Lower leg skin (tissue), 4 donors: ENCODE data around the gene DOCK3. TPM values are rescaled to one million over a fixed set of nuclear protein-coding genes. Genes with fewer than 3 reads are reported as not detected.
"Not testable (repeated sequence)": the region's sequence is repeated elsewhere in the genome, so short reads cannot be mapped to it uniquely, and the experiment has no call there.

Experiments
- DNase-seq, 2 donors: peaks; one replicate each; pipeline ENCODE4 v3.0.0-alpha.2; 2019; ENCODE audit warnings: low spot score in 2 of 2
- H3K4me3 ChIP-seq: fragments of 200-600 bp; sonication (generic); 2 replicates; pipeline ENCODE4 v1.5.1; 2017; ENCODE audit warnings: mild to moderate bottlenecking, low read depth; ENCODE audit not compliant: poor library complexity, severe bottlenecking
- POLR2A ChIP-seq, 2 donors: fragments of 450-650 bp; IDR thresholded peaks; one replicate each; pipeline ENCODE4 v1.6.1; 2016 to 2017; ENCODE audit warnings: antibody characterized with exemption in 2 of 2, mild to moderate bottlenecking in 1 of 2, moderate library complexity in 1 of 2
- WGBS, 2 donors: methylation state at CpG; one replicate each; pipeline ENCODE4 v1.1.5; 2018; 5-methylcytosine and 5-hydroxymethylcytosine counted together
- intact Hi-C: fragments of 100-400 bp; cut with DNase I; formaldehyde crosslinking; loops from one replicate; pipeline ENCODE4 v1.15.0; 2023; ENCODE audit warnings: low total_unique reads
- total RNA-seq, 4 donors: library from RNA; depleted of rRNA; stranded (reverse); fragments of >200 nt; gene quantifications; one replicate each; pipeline ENCODE4 v1.1.0, GENCODE V29; 2016
- TF ChIP-seq, protein P1 (sequence below), 3 donors: fragments of 450-650 bp; IDR thresholded peaks; one replicate each; pipeline ENCODE4 v1.5.1; 2016; ENCODE audit warnings: antibody characterized with exemption in 3 of 3, mild to moderate bottlenecking in 3 of 3, moderate library complexity in 2 of 3

DOCK3 gene
- total RNA-seq, 4 donors from 2014 or later = 2.0 to 4.5 (median 3.0) TPM

DNA sequence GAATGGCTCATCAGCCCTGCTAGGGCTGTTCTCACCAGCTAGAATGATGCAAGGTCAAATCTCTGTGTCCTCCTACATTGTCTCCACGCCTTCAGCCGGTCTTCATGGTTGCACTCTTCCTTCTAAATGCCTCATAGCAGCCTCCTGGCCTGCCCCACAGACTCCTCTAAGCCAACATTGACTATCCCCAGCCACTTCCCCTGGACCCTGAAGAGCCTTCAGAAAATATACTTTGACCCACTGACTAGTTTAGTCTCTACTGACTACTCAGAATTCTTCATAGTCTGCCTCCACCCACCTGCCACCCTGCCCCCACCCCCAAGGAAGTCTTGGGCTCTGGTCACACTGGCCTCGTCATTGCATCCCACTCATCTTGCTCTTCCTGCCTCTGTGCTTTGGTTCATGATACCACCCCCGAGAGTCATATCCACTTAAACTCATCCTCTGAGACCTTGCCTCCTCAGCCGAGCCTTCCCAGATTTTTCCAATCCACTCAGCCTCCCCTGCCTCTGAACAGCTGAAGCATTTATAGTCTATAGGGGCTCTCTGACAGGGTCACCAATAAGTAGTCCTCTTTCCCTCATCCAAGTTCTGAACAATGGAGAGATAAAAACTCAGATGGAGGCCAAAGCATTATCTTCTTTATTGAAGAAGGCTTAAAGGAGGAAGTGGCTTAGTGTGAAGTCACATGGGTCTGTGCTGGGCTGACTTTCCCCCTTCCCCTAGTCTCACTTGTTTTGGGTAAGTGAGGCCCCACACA is 9.5 kb upstream of the DOCK3 start:
- no peak overlapping the region for H3K4me3 ChIP-seq
- intact Hi-C loops = no loop called here
- WGBS, 2 donors = 79 to 89% methylated on average over 5 of the region's 5 CpGs
- peak in 1 of 2 donors; percentile 23 for DNase-seq
- TF ChIP-seq, protein P1, sequence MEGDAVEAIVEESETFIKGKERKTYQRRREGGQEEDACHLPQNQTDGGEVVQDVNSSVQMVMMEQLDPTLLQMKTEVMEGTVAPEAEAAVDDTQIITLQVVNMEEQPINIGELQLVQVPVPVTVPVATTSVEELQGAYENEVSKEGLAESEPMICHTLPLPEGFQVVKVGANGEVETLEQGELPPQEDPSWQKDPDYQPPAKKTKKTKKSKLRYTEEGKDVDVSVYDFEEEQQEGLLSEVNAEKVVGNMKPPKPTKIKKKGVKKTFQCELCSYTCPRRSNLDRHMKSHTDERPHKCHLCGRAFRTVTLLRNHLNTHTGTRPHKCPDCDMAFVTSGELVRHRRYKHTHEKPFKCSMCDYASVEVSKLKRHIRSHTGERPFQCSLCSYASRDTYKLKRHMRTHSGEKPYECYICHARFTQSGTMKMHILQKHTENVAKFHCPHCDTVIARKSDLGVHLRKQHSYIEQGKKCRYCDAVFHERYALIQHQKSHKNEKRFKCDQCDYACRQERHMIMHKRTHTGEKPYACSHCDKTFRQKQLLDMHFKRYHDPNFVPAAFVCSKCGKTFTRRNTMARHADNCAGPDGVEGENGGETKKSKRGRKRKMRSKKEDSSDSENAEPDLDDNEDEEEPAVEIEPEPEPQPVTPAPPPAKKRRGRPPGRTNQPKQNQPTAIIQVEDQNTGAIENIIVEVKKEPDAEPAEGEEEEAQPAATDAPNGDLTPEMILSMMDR (IDR thresholded peaks at IDR 0.05) = no peak
- TF ChIP-seq POLR2A (IDR thresholded peaks at IDR 0.05) = no peak

DNA sequence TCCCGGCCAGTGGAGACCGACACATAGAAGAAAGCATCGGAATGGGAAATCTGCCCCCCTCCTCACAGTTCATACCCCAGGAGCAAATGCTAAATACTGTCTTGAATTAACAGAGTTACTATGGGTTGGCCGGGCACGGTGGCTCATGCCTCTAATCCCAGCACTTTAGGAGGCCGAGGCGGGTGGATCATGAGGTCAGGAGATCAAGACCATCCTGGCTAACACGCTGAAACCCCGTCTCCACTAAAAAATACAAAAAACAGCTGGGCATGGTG is 8.9 kb upstream of the DOCK3 start:
- H3K4me3 ChIP-seq, intact Hi-C loops: not testable (repeated sequence)
- DNase-seq = peak in 1 of 2 donors; percentile 73
- WGBS, 2 donors = 89% methylated on average over 9 of the region's 9 CpGs

DNA sequence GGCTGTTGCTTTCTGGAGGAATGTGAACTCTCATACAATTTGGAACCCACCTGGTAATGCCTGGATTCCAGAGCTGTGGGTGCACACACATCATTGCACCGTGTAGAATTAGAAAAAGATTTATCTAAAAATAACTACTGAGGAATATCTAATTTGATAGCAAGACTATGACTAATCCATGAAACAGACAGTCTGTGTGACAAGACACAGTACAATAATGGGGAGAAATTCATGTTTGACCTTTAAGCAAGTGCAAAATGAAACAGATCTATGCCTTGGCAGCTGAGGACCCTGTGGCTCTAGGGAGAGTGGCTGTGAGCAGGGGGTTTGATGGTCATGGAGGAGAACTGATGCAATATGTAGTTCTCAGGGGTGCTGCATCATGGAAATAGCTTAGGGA is 7.9 kb upstream of the DOCK3 start:
- WGBS, 2 donors = 19 to 23% methylated on average over 1 of the region's 1 CpG
- H3K4me3 ChIP-seq = no peak overlapping the region
- intact Hi-C loops = no loop called here
- DNase-seq = peak in 1 of 2 donors; percentile 14
- no peak for TF ChIP-seq POLR2A (IDR thresholded peaks at IDR 0.05)
- TF ChIP-seq, protein P1 (IDR thresholded peaks at IDR 0.05) = no peak

DNA sequence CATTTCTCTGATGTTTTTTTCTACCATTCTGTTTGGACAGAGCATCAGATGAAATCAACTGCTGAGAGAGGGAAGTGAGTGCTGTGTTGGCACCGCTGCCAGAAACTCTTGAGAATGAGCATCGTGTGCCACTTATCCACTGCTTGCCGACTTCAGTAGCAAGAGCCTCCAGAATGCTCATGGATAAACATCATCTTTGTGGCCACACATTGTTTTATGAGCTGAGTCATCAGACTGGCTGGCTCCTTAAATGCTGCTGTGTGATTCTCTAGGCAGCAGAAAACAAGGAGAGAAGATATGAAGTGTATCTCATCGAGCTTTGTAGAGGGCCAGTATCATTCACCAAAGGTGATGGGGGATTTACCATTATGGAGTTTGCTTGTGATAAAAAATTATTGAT is 3.4 kb upstream of the DOCK3 start:
- H3K4me3 ChIP-seq = no peak overlapping the region
- no peak for DNase-seq
- intact Hi-C loops = no loop called here
- 69 to 71% methylated on average over 4 of the region's 4 CpGs for WGBS, 2 donors
- TF ChIP-seq, protein P1 (IDR thresholded peaks at IDR 0.05) = no peak
- no peak for TF ChIP-seq POLR2A (IDR thresholded peaks at IDR 0.05)

DNA sequence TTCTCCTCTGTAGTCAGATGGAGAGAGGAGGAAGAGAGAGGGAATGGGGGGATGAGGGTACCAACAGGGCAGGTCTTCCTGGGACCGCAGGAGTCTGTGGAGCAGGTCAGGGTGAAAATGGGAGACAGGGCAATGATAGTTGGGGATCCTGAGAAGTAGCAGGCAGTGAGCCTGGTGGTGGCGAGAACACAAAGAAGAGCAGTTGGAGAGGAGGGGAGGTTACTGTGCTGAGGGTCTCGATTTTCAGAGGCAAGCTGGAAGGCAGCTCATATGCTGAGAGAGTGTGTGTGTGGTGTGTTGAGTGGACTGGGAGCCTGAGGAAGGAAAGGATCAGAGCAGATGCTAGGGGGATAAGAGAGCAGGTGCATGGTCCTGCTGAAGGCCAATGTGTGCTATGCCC is 2.1 kb upstream of the DOCK3 start:
- 85 to 86% methylated on average over 3 of the region's 3 CpGs for WGBS, 2 donors
- TF ChIP-seq, protein P1 (IDR thresholded peaks at IDR 0.05) = no peak
- no peak for TF ChIP-seq POLR2A (IDR thresholded peaks at IDR 0.05)

DNA sequence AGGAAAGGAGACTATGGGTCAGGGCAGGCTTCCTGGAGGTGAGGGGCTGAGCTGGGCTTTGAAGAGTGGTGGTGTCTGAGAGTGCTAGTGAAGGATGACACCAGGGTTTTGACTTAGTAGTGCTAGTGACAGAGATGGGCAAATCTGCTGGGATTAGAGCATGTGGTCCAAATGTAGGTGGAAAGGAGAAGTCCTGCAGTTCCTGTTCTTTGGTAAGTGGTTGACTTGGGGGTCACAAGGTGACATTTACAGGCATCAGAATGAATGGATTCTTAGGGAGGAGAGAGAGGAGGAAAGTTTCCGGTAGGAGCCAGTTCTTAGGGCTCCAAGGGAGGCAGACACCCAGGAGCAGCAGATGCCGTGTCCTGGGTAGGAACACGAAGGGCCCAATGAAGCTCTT is 796 bp upstream of the DOCK3 start:
- no peak for TF ChIP-seq POLR2A (IDR thresholded peaks at IDR 0.05)
- TF ChIP-seq, protein P1 (IDR thresholded peaks at IDR 0.05) = no peak
- H3K4me3 ChIP-seq = no peak overlapping the region
- 44 to 45% methylated on average over 3 of the region's 3 CpGs for WGBS, 2 donors
- DNase-seq = peak in 1 of 2 donors; percentile 26
- intact Hi-C loops = no loop called here

More for the DNA sequence above, 2.1 kb upstream of the DOCK3 start:
- intact Hi-C loops = no loop called here
- peak in 1 of 2 donors; percentile 45 for DNase-seq
- H3K4me3 ChIP-seq = no peak overlapping the region
